ENCODE measurements around the gene FBXO5. TPM values are rescaled to one million over a fixed set of nuclear protein-coding genes. Genes with fewer than 3 reads are reported as not detected.

Gene FBXO5
- total RNA-seq, 1 experiment from 2014 or later = 47.4 TPM

GRCh38 chr6:153015094-153015640 lies 32.3 kb upstream of the FBXO5 start (continued):
- no peak for TF ChIP-seq MLX (CRISPR knock-in tag; IDR thresholded peaks at IDR 0.05)
- no peak for TF ChIP-seq JUN (CRISPR knock-in tag; IDR thresholded peaks at IDR 0.05)
- TF ChIP-seq ZSCAN18 (CRISPR knock-in tag; IDR thresholded peaks at IDR 0.05) = no peak
- TF ChIP-seq ATF3 (CRISPR knock-in tag; conservative IDR thresholded peaks at IDR 0.05) = no peak
- TF ChIP-seq CREB1 (CRISPR knock-in tag; IDR thresholded peaks at IDR 0.05) = no peak
- no peak for TF ChIP-seq USF1 (CRISPR knock-in tag; IDR thresholded peaks at IDR 0.05)
- no peak for TF ChIP-seq TCF7 (CRISPR knock-in tag; IDR thresholded peaks at IDR 0.05; ENCODE audit: low read depth)

GRCh38 chr6:153013438-153013837 lies 30.6 kb upstream of the FBXO5 start:
- Mint-ChIP-seq H3K9me3 (no peaks in the 10 kb centered on the region), H3K27me3 (ENCODE audit: low read depth) (no peaks in the 10 kb centered on the region)
- CTCF ChIA-PET = no interaction called here

More at GRCh38 chr6:153013438-153013837, 30.6 kb upstream of the FBXO5 start:
- H3K4me3 Mint-ChIP-seq = no peak overlapping the region
- DNase-seq (ENCODE audit: low spot score) = no peak
- H3K4me1 Mint-ChIP-seq = no peaks in the 10 kb centered on the region
- H3K27ac Mint-ChIP-seq = no peak overlapping the region; the same call in 1 of the 2 replicates
- no peaks in the 10 kb centered on the region for H3K36me3 Mint-ChIP-seq
- ATAC-seq = no peak
- POLR2A ChIA-PET = no interaction called here
- TF ChIP-seq FOXP4 (CRISPR knock-in tag; IDR thresholded peaks at IDR 0.05) (no peak), ZNF317 (CRISPR knock-in tag; IDR thresholded peaks at IDR 0.05; ENCODE audit: borderline replicate concordance, low read depth) (no peak), IRF2 (CRISPR knock-in tag; IDR thresholded peaks at IDR 0.05; ENCODE audit: borderline replicate concordance, low read depth) (no peak), ATF1 (CRISPR knock-in tag; IDR thresholded peaks at IDR 0.05) (no peak), ZNF263 (CRISPR knock-in tag; IDR thresholded peaks at IDR 0.05; ENCODE audit: low read depth) (no peak), MYBL2 (CRISPR knock-in tag; IDR thresholded peaks at IDR 0.05) (no peak), ELF4 (CRISPR knock-in tag; IDR thresholded peaks at IDR 0.05; ENCODE audit: low read depth) (no peak), RELA (CRISPR knock-in tag; IDR thresholded peaks at IDR 0.05; ENCODE audit: borderline replicate concordance) (no peak), ETV6 (CRISPR knock-in tag; IDR thresholded peaks at IDR 0.05) (no peak), SMAD3 (CRISPR knock-in tag; IDR thresholded peaks at IDR 0.05; ENCODE audit: borderline replicate concordance) (no peak), CTCF (IDR thresholded peaks at IDR 0.05) (no peak)

All from WTC11 (cell line).